SHP77 (cell line): Measurements from ENCODE around the gene THSD7B.
A peak's percentile ranks its signal among the peaks of the same experiment; 100 is the strongest.
"Not testable (repeated sequence)": the region's sequence is repeated elsewhere in the genome, so short reads cannot be mapped to it uniquely, and the experiment has no call there.

Experiments used
- DNase-seq, 2 experiments: peaks; one replicate each; lab custom pipeline; 2025; lab: John Stamatoyannopoulos, UW

Gene THSD7B

GRCh38 chr2:137255345-137255744, 490.0 kb downstream of the THSD7B start:
- DNase-seq: no peak

GRCh38 chr2:137255990-137256389, 490.6 kb downstream of the THSD7B start:
- DNase-seq: no peak

GRCh38 chr2:137261881-137262585, 496.7 kb downstream of the THSD7B start:
- no peak for DNase-seq

- DNase-seq: no peak
These were observed 497.2 kb downstream of the THSD7B start for GRCh38 chr2:137262594-137262993.

- DNase-seq: no peak
These were observed 522.7 kb downstream of the THSD7B start for GRCh38 chr2:137287913-137288639.

- DNase-seq: no peak
These were observed 526.7 kb downstream of the THSD7B start for GRCh38 chr2:137291836-137292570.

GRCh38 chr2:137298377-137298776, 533.0 kb downstream of the THSD7B start:
- DNase-seq: no peak

GRCh38 chr2:137300987-137301386, 535.6 kb downstream of the THSD7B start:
- DNase-seq: no peak

GRCh38 chr2:137302957-137303356, 537.6 kb downstream of the THSD7B start:
- DNase-seq: no peak

GRCh38 chr2:137316075-137316474, 550.7 kb downstream of the THSD7B start:
- DNase-seq: no peak

- DNase-seq: no peak
These were observed 556.2 kb downstream of the THSD7B start for GRCh38 chr2:137321566-137321965.

- not testable (repeated sequence) for DNase-seq
These were observed 566.2 kb downstream of the THSD7B start for GRCh38 chr2:137331562-137331961.

- DNase-seq: no peak
These were observed 568.2 kb downstream of the THSD7B start for GRCh38 chr2:137333386-137334165.

GRCh38 chr2:137336067-137336466, 570.7 kb downstream of the THSD7B start:
- no peak for DNase-seq

- peak; percentile 0 to 6 for DNase-seq
These were observed 573.7 kb downstream of the THSD7B start for GRCh38 chr2:137339051-137339450.

- DNase-seq: no peak
These were observed 580.6 kb downstream of the THSD7B start for GRCh38 chr2:137345994-137346393.

GRCh38 chr2:137348301-137348700, 583.0 kb downstream of the THSD7B start:
- no peak for DNase-seq

- DNase-seq: no peak
These were observed 592.3 kb downstream of the THSD7B start for GRCh38 chr2:137357634-137358033.

- no peak for DNase-seq
These were observed 602.0 kb downstream of the THSD7B start for GRCh38 chr2:137367361-137367760.

- DNase-seq: peak; percentile 1 to 12
These were observed 603.8 kb downstream of the THSD7B start for GRCh38 chr2:137369106-137369505.

GRCh38 chr2:137379186-137379585, 613.8 kb downstream of the THSD7B start:
- no peak for DNase-seq

- DNase-seq: no peak
These were observed 615.3 kb downstream of the THSD7B start for GRCh38 chr2:137380610-137381009.
